ENCODE measurements around the gene ZBTB7B. TPM values are rescaled to one million over a fixed set of nuclear protein-coding genes. Genes with fewer than 3 reads are reported as not detected.
A peak's percentile ranks its signal among the peaks of the same experiment; 100 is the strongest.

Gene ZBTB7B
- total RNA-seq, 1 donor, result 15.5 TPM

- TF ChIP-seq CTCF (IDR thresholded peaks at IDR 0.05; ENCODE audit: insufficient read depth, low read depth, low read length), result peak; percentile 77
- peak; percentile 83 for DNase-seq (ENCODE audit: low read depth)
- no peak overlapping the region for H3K4me3 ChIP-seq (ENCODE audit: low read depth, low read length)
These were observed 42.4 kb downstream of the ZBTB7B start for GRCh38 chr1:155044812-155045657.

GRCh38 chr1:155048449-155049334 lies 46.1 kb downstream of the ZBTB7B start:
- no peak for TF ChIP-seq CTCF (IDR thresholded peaks at IDR 0.05; ENCODE audit: insufficient read depth, low read depth, low read length)
- DNase-seq (ENCODE audit: low read depth), result no peak
- no peak overlapping the region for H3K4me3 ChIP-seq (ENCODE audit: low read depth, low read length)

- TF ChIP-seq CTCF (IDR thresholded peaks at IDR 0.05; ENCODE audit: insufficient read depth, low read depth, low read length), result no peak
- no peak for DNase-seq (ENCODE audit: low read depth)
- H3K4me3 ChIP-seq (ENCODE audit: low read depth, low read length), result peak overlapping the region; percentile 74
These were observed 47.3 kb downstream of the ZBTB7B start for GRCh38 chr1:155049651-155050559.

- peak; percentile 79 for DNase-seq (ENCODE audit: low read depth)
- TF ChIP-seq CTCF (IDR thresholded peaks at IDR 0.05; ENCODE audit: insufficient read depth, low read depth, low read length), result peak; percentile 86
These were observed 48.1 kb downstream of the ZBTB7B start, which contains the start of gene ADAM15 for GRCh38 chr1:155050560-155051341. TSS of gene ADAM15 (plus strand) at chr1:155051316. CDS start at chr1:155051387, 71 bp downstream.

GRCh38 chr1:155051342-155051776 lies 48.8 kb downstream of the ZBTB7B start:
- TF ChIP-seq CTCF (IDR thresholded peaks at IDR 0.05; ENCODE audit: insufficient read depth, low read depth, low read length), result no peak
- peak overlapping the region; percentile 73 for H3K4me3 ChIP-seq (ENCODE audit: low read depth, low read length)
- no peak for DNase-seq (ENCODE audit: low read depth)

More at GRCh38 chr1:155050560-155051341, 48.1 kb downstream of the ZBTB7B start, which contains the start of gene ADAM15:
- peak within 1 kb of the TSS; percentile 74 for H3K4me3 ChIP-seq (ENCODE audit: low read depth, low read length)

Data from fibroblast of villous mesenchyme (primary cell).